CD4-positive, alpha-beta T cell treated with Interleukin-12 subunit alpha and Interleukin-12 subunit beta, for 1 hour (primary cell): ENCODE measurements around the gene MAB21L4.

ENCODE experiments used
- DNase-seq: peaks from one replicate; pipeline ENCODE4 v3.0.0-alpha.2; 2020

MAB21L4 gene

DNA sequence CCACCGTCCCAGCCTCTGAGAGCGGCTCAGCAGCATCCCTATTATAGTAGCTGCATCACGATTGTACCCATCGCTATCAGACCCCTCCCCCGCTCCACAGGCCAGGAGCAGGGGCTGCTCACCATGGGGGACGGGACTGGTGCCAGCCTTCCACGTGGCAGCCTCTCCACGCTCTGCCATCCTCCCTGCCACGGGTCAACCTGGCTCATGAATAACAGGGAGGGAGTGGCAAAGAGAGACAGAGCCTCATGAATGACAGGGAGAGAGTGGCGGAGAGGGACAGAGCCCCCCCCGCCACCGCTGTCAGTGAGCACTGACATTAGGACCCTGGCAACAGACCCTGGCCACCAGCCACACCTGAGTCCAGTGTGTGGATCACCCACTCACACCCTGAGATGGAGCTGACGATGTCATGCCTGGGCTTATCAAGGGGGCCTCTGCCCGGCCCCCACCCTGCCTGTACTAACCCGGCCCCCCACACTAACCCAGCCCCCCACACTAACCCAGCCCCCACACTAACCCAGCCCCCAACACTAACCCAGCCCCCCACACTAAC is 27.1 kb upstream of the MAB21L4 start:
- DNase-seq, result no peak

DNA sequence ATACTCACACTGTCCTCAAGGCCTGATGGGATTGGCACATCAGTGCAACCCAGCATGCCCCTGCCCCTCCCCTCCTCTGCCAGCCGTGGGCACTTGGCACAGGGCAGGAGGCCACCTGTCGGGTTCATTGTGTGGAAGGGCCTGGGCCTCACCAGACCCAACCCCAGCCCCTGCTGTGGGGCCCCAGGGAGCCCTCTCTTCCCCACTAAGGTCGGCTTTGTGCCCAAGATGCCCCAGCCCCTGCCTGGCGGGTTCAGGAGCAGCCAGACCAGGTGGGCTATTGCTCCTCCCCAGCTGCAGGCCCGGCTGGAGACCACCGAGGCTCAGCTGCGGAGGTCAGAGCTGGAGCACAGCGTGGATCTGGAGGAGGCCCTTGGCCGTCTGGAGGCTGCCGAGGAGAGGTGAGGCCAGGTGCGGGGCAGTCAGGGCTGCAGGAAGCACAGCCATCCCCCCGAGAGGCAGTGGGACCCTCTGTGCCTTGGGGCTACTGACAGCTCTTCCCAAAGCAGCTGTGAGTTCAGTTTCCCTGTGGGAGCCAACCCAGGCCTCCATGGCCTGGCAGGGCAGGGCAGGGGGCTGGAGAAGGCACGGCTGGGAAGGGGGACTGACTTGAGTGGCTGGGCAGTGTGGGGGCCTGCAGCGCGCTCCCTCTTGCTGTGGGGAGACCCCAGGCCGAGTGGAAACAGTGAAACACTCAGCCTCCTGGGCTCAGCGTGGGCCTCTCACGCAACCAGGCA is 26.5 kb upstream of the MAB21L4 start:
- no peak for DNase-seq

DNA sequence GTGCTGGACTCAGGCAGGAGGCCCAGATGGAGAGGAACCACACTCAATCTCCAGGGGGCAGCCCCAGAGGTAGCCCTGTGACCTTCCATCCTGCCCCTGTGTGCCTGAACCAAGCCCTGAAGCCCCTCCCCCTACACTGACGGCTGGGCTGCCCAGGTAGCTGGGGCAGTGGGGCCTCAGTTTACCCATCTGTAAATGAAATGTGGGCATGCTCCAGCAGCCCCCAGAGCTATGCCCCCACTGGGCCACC is 26.0 kb upstream of the MAB21L4 start:
- DNase-seq, result no peak

- no peak for DNase-seq
Observed at GRCh38 chr2:240921311-240921994, 25.5 kb upstream of the MAB21L4 start.

- no peak for DNase-seq
Observed at GRCh38 chr2:240920783-240921231, 24.9 kb upstream of the MAB21L4 start.

- no peak for DNase-seq
Observed at GRCh38 chr2:240919786-240920782, 24.1 kb upstream of the MAB21L4 start.

DNA sequence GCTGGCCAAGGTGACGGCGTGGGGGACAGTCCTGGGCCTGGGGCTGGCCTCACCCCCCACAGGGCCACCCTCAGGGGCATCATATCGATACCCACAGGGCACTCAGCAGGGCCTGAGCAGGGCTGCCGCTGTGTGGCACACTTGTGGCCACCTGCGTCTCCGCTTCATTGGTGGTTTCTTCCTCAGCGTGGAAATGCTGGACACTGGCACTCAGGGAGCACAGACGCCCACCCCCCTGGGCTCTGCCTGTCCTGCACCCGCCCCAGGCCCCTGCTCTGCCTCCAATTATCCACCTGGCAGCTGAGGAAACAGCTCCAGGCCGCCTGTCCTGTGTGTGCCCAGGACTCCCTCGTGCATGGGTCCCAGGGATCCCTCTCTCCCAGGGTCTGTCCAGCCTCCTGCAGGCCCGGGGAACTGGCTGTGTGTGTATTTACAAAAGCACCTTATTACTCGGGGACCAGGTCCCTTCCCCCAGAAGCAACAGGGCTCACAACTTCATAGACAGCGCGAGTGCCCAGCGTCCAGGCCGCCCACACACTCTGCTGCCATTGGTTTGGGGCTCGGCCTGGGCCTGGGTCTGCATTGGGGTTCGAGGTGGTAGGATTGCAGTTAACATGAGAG is 23.3 kb upstream of the MAB21L4 start:
- no peak for DNase-seq

DNA sequence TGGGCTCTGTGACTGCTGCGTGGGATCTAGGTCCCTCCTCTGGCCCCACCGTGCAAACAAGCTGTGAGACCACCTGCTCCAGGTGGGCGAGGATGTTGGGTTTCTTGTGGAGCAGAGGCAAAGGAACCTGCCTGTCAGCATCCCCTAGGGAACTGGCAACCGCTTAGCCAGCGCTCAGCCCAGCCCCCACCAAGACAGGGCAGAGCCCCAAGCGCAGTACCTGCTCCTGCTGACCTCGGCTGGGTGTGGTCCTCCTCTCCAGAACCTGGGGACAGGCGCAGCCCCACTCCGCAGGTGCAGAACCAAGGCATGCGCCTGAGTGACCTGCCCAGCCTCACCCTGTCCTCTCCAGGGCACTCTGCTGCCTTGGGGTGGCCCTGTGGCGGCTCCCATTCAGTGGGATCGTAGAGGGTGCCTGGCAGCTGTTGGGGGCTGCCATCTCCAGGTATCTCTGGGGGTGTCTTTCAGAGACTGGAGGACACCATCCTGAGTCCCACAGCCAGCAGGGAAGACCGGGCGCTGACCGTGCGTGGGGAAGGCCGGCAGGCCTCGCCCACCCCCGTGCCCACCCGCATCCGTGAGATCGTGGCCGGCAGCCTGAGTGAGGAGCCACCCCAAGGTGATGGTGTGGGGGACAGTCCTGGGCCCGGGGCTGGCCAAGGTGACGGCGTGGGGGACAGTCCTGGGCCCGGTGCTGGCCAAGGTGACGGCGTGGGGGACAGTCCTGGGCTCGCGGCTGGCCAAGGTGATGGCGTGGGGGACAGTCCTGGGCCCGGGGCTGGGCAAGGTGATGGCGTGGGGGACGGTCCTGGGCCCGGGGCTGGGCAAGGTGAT is 22.5 kb upstream of the MAB21L4 start:
- no peak for DNase-seq

- DNase-seq, result no peak
Observed at GRCh38 chr2:240917684-240918257, 21.8 kb upstream of the MAB21L4 start.

DNA sequence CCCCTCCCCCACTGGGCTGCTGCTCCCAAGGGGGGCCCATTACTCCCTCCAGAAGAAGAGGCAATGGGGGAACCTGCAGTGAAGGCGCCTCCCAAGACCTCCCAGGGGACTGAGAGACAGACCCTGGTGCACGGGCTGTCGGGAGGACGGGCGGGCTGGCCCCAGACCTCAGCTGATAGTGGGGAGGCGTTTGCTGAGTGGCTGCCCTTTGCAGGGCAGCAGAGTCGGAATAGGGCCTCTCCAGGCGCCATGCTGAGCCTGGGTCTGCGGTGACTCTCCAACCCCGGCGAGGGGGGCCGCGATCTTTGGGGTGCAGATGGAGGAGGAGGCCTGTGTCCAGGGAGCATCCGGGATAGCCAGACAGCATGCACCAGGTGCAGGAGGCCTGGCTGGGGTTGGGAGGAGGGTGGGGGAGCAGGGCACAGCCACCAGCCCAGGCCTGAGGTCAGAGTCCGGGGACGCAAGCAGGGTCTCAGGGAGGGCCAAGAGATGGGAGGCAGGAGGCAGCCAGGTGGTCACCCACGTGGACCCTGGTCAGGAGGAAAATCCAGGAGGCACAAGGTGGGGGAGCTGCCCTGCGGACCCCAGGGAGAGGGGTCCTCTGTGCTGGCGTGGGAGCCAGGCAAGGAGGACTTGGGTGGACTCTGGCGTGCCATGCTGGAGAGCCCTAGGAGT is 21.2 kb upstream of the MAB21L4 start:
- DNase-seq, result no peak

DNA sequence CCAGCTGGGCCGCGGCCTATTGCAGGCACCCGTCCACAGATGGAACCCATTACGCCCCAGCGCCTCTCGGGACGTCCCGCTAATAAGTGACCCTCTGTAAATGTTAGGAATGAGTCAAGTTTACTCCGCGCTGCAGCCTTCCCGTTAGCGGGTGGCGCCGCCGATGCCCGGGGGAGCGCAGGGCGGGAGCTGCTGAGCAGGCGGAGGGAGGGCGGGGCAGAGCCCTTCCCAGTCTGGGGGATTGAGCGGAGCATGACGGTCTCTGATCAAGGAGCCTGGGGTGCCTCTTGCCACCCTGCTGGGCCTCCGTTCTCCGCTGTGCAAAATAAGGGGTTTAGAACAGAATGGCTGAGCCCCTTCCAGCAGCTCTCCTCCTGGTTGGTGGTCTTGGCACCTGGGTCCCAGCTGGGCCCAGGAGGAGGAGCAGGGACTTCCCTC is 20.6 kb upstream of the MAB21L4 start:
- DNase-seq, result no peak

DNA sequence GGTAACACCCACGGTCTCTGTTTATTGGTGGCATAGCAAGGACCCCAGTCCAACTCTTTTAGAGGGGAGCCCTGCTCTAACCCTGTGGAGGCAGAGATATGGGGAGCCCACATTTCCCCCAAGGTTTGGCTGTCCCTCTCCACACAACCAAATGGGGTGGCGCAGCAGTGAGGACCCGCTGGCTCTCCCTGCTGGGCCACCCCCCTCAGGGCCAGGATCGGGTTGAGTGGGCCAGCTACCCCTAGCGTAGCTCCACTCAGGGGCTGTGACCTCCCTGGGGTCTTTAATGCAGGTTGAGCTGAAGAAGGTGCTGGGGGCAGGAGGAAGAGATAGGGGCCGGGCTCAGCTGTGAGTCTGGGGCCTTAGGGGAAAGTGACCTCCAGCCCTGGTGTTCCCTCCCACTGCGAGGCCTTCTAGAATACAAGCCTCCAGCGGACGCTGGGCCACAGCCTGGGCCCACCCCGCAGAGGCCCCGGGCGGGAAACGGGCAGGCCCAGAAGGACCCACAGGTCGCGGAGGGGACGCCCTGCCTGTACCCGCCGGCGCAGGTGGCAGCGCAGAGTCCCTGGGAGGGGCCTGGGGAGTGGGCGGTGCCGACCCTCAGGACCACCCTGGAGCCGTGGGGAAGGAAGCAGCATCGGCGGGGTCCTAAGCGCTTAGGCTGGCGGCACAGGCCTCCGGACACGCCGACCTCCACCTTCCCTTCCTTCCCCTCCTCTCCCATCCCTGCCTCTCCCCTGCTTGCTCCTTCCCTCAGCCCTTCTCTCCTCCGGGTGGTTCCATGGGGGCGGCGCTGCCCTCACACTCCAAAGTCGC is 19.8 kb upstream of the MAB21L4 start:
- no peak for DNase-seq

GRCh38 chr2:240914645-240915525 is 18.9 kb upstream of the MAB21L4 start:
- DNase-seq, result no peak

DNA sequence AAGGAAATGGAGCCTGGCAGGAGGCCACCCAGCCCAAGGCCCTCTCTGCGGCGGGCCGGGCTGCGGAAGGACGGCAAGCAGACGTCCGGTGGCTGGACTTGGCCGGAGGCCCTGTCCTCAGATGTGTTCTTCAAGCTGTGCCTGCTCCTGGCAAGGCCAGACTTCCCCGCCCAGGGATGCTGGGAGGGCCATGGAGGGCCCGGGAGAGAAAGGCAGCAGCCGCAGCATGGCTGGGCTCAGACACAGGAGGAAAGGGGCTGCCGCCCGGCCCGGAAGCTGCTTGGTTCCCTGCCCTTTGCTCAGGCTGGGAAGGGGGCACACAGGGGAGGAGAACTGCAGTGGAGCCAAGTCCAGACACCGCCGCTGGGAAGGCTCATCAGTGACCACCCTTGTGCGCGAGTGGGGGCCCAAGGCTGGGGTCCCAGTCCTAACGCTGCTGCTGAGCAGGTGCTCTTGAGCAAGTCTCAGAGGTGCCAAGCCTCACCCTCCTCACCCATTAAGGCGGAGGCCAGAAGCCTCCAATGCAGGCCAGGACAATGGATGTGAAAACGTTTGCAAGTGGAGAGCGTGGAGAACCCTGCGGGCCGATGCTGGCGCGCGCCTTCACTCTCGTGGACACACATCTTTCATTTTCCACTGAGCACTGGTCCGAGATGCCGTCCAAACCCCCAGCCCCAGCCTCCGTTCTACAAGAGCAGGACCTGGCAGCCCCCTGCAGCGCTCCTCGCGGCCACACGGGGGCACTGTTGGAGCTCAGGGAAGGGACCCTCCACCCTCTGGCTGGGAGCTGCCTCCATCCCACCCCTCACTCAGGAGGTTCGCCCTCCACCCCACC is 18.1 kb upstream of the MAB21L4 start:
- peak; percentile 50 for DNase-seq

DNA sequence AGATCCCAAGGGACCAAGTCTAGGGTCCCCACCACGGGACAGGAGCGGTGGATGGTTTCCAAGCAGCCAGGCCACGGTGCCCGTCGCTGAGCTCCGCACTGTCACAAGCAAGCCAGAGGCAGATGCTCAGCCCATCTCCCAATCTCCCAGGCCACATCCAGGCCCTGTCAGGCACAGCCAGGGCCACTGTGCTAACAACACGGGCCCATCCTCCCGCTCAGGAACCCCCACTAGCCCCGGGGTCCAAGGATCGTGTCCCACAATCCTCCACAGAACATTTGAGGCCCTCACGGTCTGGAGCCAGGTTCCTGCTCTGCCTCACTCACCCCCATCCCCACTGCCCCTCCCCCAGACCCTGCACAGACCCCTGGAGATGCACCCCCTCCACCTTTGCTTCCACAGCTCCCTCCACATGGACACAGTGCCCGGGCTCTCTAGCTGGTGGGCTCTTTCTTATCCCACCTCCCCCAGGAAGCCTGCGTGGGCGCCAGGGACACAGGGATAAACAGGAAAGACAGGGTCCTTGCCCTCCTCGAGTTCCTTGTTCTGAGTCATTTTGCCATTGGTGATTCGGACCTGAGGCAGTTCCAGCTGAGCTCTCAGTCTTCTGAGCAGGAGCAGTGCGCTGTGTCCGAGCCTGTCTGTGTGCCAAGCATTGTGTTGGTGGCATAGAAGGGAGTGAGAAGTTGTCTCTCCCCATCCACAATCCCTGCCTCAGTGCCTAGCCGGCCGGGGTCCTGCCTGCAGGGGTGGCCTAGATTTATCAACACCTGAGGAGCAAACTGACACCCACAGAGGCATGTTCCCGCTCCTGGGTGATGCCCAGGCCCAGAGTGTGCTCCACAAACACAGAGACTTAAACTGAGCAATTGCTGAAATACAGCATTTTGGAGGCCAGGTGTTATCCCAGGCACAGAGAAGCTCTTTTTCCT is 17.2 kb upstream of the MAB21L4 start:
- DNase-seq, result no peak

- no peak for DNase-seq
Observed at GRCh38 chr2:240911641-240912265, 15.8 kb upstream of the MAB21L4 start.
